Osteocyte (in vitro differentiated cells): ENCODE results near the gene PTBP1. TPM values are rescaled to one million over a fixed set of nuclear protein-coding genes. Genes with fewer than 3 reads are reported as not detected.

Experiments
- DNase-seq: peaks from one replicate; pipeline ENCODE4 v3.0.0; 2021; ENCODE audit warnings: mixed read lengths; ENCODE audit not compliant: unreplicated experiment; ENCODE audit errors: extremely low spot score
- H3K27ac Mint-ChIP-seq: one replicate; pipeline ENCODE4 v1.8.0; 2021; ENCODE audit warnings: mild to moderate bottlenecking, mixed read lengths; ENCODE audit not compliant: unreplicated experiment
- H3K27me3 Mint-ChIP-seq: one replicate; pipeline ENCODE4 v1.8.0; 2021; ENCODE audit warnings: mixed read lengths; ENCODE audit not compliant: unreplicated experiment
- H3K36me3 Mint-ChIP-seq: one replicate; pipeline ENCODE4 v1.8.0; 2021; ENCODE audit warnings: mixed read lengths; ENCODE audit not compliant: unreplicated experiment
- H3K4me1 Mint-ChIP-seq: one replicate; pipeline ENCODE4 v1.8.0; 2021; ENCODE audit warnings: mixed read lengths; ENCODE audit not compliant: unreplicated experiment
- H3K4me3 Mint-ChIP-seq: one replicate; pipeline ENCODE4 v1.8.0; 2021; ENCODE audit warnings: mild to moderate bottlenecking, moderate library complexity, mixed read lengths; ENCODE audit not compliant: unreplicated experiment
- H3K9me3 Mint-ChIP-seq: one replicate; pipeline ENCODE4 v1.8.0; 2021; ENCODE audit warnings: mixed read lengths; ENCODE audit not compliant: unreplicated experiment
- total RNA-seq: library from RNA; stranded (reverse); gene quantifications from 2 replicates; pipeline ENCODE4 v1.2.1, GENCODE V29; 2021
- TF ChIP-seq, protein P1 (sequence below): fragments of 200-600 bp; sonication (generic); IDR thresholded peaks from 2 replicates; pipeline ENCODE4 v1.5.0; 2021; ENCODE audit warnings: antibody characterized with exemption, mild to moderate bottlenecking, moderate library complexity

The PTBP1 gene
- total RNA-seq, 1 donor from 2014 or later, result 370 TPM

GRCh38 chr19:782185-782877 lies 14.9 kb upstream of the PTBP1 start:
- DNase-seq, result no peak
- H3K27ac Mint-ChIP-seq, result peak overlapping the region; percentile 98

GRCh38 chr19:782878-783668 lies 14.2 kb upstream of the PTBP1 start:
- Mint-ChIP-seq H3K4me3 (peak overlapping the region; percentile 75), H3K36me3 (no peaks in the 10 kb centered on the region), H3K27me3 (no peaks in the 10 kb centered on the region), H3K4me1 (peaks cover 57% of the 10 kb centered on the region), H3K27ac (peak overlapping the region; percentile 98), H3K9me3 (no peaks in the 10 kb centered on the region)
- DNase-seq, result no peak
- TF ChIP-seq, protein P1, sequence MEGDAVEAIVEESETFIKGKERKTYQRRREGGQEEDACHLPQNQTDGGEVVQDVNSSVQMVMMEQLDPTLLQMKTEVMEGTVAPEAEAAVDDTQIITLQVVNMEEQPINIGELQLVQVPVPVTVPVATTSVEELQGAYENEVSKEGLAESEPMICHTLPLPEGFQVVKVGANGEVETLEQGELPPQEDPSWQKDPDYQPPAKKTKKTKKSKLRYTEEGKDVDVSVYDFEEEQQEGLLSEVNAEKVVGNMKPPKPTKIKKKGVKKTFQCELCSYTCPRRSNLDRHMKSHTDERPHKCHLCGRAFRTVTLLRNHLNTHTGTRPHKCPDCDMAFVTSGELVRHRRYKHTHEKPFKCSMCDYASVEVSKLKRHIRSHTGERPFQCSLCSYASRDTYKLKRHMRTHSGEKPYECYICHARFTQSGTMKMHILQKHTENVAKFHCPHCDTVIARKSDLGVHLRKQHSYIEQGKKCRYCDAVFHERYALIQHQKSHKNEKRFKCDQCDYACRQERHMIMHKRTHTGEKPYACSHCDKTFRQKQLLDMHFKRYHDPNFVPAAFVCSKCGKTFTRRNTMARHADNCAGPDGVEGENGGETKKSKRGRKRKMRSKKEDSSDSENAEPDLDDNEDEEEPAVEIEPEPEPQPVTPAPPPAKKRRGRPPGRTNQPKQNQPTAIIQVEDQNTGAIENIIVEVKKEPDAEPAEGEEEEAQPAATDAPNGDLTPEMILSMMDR, result no peak

More at GRCh38 chr19:782185-782877, 14.9 kb upstream of the PTBP1 start:
- Mint-ChIP-seq H3K27me3 (no peaks in the 10 kb centered on the region), H3K36me3 (no peaks in the 10 kb centered on the region), H3K4me3 (peak overlapping the region; percentile 75), H3K4me1 (peaks cover 57% of the 10 kb centered on the region), H3K9me3 (no peaks in the 10 kb centered on the region)
- TF ChIP-seq, protein P1, result no peak

GRCh38 chr19:784541-784940 lies 12.7 kb upstream of the PTBP1 start:
- no peaks in the 10 kb centered on the region for H3K27me3 Mint-ChIP-seq
- no peaks in the 10 kb centered on the region for H3K9me3 Mint-ChIP-seq
- peaks cover 59% of the 10 kb centered on the region for H3K4me1 Mint-ChIP-seq
- no peak for DNase-seq
- peak overlapping the region; percentile 40 for H3K4me3 Mint-ChIP-seq
- TF ChIP-seq, protein P1, result no peak
- no peaks in the 10 kb centered on the region for H3K36me3 Mint-ChIP-seq
- peak overlapping the region; percentile 69 for H3K27ac Mint-ChIP-seq

DNA sequence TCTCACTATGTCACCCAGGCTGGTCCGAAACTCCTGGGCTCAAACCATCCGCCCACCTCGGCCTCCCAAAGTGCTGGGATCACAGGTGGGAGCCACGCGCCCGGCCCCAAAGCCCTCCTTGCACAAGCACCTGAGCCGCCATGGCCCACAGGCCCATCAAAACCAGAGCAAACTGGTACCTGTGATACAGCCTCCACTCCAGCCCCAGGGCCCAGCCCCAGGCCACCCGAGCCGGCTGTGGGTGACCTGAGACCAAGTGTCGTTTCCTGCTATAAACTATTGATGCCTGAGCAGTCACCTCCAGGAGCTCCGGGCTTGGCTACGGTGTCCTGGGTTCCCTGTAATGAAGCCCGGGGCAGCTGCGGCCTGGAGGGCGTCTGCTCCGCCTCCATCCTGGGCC lies 9.7 kb upstream of the PTBP1 start:
- TF ChIP-seq, protein P1, result no peak
- no peaks in the 10 kb centered on the region for H3K9me3 Mint-ChIP-seq
- no peak overlapping the region for H3K4me3 Mint-ChIP-seq
- H3K4me1 Mint-ChIP-seq, result peaks cover 53% of the 10 kb centered on the region
- DNase-seq, result no peak
- H3K27me3 Mint-ChIP-seq, result no peaks in the 10 kb centered on the region
- no peak overlapping the region for H3K27ac Mint-ChIP-seq
- H3K36me3 Mint-ChIP-seq, result no peaks in the 10 kb centered on the region

- H3K4me3 Mint-ChIP-seq, result peak overlapping the region; percentile 24
- peak overlapping the region; percentile 83 for H3K27ac Mint-ChIP-seq
- peaks cover 45% of the 10 kb centered on the region for H3K4me1 Mint-ChIP-seq
- H3K27me3 Mint-ChIP-seq, result no peaks in the 10 kb centered on the region
- TF ChIP-seq, protein P1, result no peak
- H3K9me3 Mint-ChIP-seq, result no peaks in the 10 kb centered on the region
- no peaks in the 10 kb centered on the region for H3K36me3 Mint-ChIP-seq
- no peak for DNase-seq
These were observed 8.6 kb upstream of the PTBP1 start for GRCh38 chr19:788686-788982.
